Neuronal stem cell (in vitro differentiated cells): Measurements from ENCODE around the gene SMPD4.
"Not testable (repeated sequence)": the region's sequence is repeated elsewhere in the genome, so short reads cannot be mapped to it uniquely, and the experiment has no call there.

Experiments used
- DNase-seq: peaks from one replicate; pipeline ENCODE4 v3.0.0-alpha.2; 2013; ENCODE audit warnings: low spot score
- H2AFZ ChIP-seq: one replicate; pipeline ENCODE4 v1.6.1; 2013; ENCODE audit warnings: mild to moderate bottlenecking, low read length, inconsistent platforms
- H2AK5ac ChIP-seq: 2 replicates; pipeline ENCODE4 v1.6.1; 2013; ENCODE audit warnings: low read depth, mild to moderate bottlenecking, inconsistent platforms, low read length, moderate library complexity, mixed read lengths
- H2BK120ac ChIP-seq: 2 replicates; pipeline ENCODE4 v1.6.1; 2013; ENCODE audit warnings: low read depth, mild to moderate bottlenecking, inconsistent platforms, low read length, moderate library complexity, mixed read lengths
- H2BK12ac ChIP-seq: one replicate; pipeline ENCODE4 v1.6.1; 2013; ENCODE audit warnings: low read length, inconsistent platforms
- H2BK15ac ChIP-seq: 2 replicates; pipeline ENCODE4 v1.6.1; 2013; ENCODE audit warnings: mild to moderate bottlenecking, low read length, inconsistent platforms, mixed read lengths
- H2BK5ac ChIP-seq: one replicate; pipeline ENCODE4 v1.6.1; 2013; ENCODE audit warnings: inconsistent platforms, mild to moderate bottlenecking, low read length, moderate library complexity
- H3K14ac ChIP-seq: one replicate; pipeline ENCODE4 v1.6.1; 2013; ENCODE audit warnings: low read length, inconsistent platforms
- H3K18ac ChIP-seq: 2 replicates; pipeline ENCODE4 v1.6.1; 2013; ENCODE audit warnings: low read length, inconsistent platforms
- H3K23ac ChIP-seq: 2 replicates; pipeline ENCODE4 v1.6.1; 2013; ENCODE audit warnings: low read depth, mild to moderate bottlenecking, mixed read lengths, low read length, inconsistent platforms; ENCODE audit not compliant: poor library complexity
- H3K27ac ChIP-seq: replicated peaks from 3 replicates; pipeline ENCODE4 v1.5.1; 2013; ENCODE audit warnings: low read length, inconsistent platforms
- H3K27me3 ChIP-seq, 3 experiments: 2 replicates each; pipeline ENCODE4 v1.6.1; 2013; ENCODE audit warnings: low read length in 3 of 3, mild to moderate bottlenecking in 2 of 3, inconsistent platforms in 1 of 3, low read depth in 1 of 3, mixed read lengths in 1 of 3, moderate library complexity in 1 of 3; ENCODE audit not compliant: control insufficient read depth in 3 of 3, insufficient read depth in 3 of 3
- H3K36me3 ChIP-seq, 2 donors: replicated peaks in 1 of 2; 2 replicates each; pipeline ENCODE4 v1.6.1; 2013; ENCODE audit warnings: low read length in 2 of 2; ENCODE audit not compliant: control insufficient read depth in 2 of 2, insufficient read depth in 2 of 2
- H3K4ac ChIP-seq: 2 replicates; pipeline ENCODE4 v1.6.1; 2013; ENCODE audit warnings: inconsistent platforms, mild to moderate bottlenecking, low read length, moderate library complexity
- H3K4me1 ChIP-seq, 2 donors: 1 replicate in 1 of 2; 2 replicates in 1 of 2; pipeline ENCODE4 v1.6.1; 2013; ENCODE audit warnings: low read length in 2 of 2, low read depth in 1 of 2; ENCODE audit not compliant: control insufficient read depth in 2 of 2, insufficient read depth in 1 of 2
- H3K4me2 ChIP-seq: one replicate; pipeline ENCODE4 v1.6.1; 2013; ENCODE audit warnings: mild to moderate bottlenecking, low read length, inconsistent platforms; ENCODE audit not compliant: insufficient read depth, poor library complexity, severe bottlenecking
- H3K4me3 ChIP-seq, 2 donors: 2 replicates each; pipeline ENCODE4 v1.5.1; 2013; ENCODE audit warnings: low read length in 2 of 2, mild to moderate bottlenecking in 2 of 2, inconsistent platforms in 1 of 2, moderate library complexity in 1 of 2
- H3K79me1 ChIP-seq: one replicate; pipeline ENCODE4 v1.6.1; 2013; ENCODE audit warnings: low read depth, mild to moderate bottlenecking, inconsistent platforms, low read length, moderate library complexity
- H3K9ac ChIP-seq: one replicate; pipeline ENCODE4 v1.6.1; 2013; ENCODE audit warnings: mild to moderate bottlenecking, low read depth, low read length, inconsistent platforms; ENCODE audit not compliant: poor library complexity
- H3K9me3 ChIP-seq, 2 donors: replicated peaks in 1 of 2; 2 replicates each; pipeline versions ENCODE3 to v1.6.1; 2013; ENCODE audit warnings: low read length in 2 of 2, mild to moderate bottlenecking in 2 of 2, inconsistent platforms in 1 of 2, low read depth in 1 of 2, mixed read lengths in 1 of 2, moderate library complexity in 1 of 2; ENCODE audit not compliant: control insufficient read depth in 2 of 2, insufficient read depth in 1 of 2
- H4K8ac ChIP-seq: one replicate; pipeline ENCODE4 v1.6.1; 2013; ENCODE audit warnings: low read depth, mild to moderate bottlenecking, inconsistent platforms, low read length, moderate library complexity
- H4K91ac ChIP-seq: one replicate; pipeline ENCODE4 v1.6.1; 2013; ENCODE audit warnings: low read length, low read depth, mild to moderate bottlenecking, inconsistent platforms; ENCODE audit not compliant: poor library complexity
- WGBS, 2 donors: extraction: QIAGEN DNeasy Blood & Tissue Kit; methylation state at CpG; one replicate each; pipeline ENCODE4 v1.1.7; 2013; ENCODE audit warnings: missing lambda C conversion rate in 2 of 2, mixed read lengths in 1 of 2; ENCODE audit not compliant: insufficient read length in 2 of 2, insufficient replicate concordance in 1 of 2; ENCODE audit errors: extremely low coverage in 2 of 2; 5-methylcytosine and 5-hydroxymethylcytosine counted together

The SMPD4 gene

DNA sequence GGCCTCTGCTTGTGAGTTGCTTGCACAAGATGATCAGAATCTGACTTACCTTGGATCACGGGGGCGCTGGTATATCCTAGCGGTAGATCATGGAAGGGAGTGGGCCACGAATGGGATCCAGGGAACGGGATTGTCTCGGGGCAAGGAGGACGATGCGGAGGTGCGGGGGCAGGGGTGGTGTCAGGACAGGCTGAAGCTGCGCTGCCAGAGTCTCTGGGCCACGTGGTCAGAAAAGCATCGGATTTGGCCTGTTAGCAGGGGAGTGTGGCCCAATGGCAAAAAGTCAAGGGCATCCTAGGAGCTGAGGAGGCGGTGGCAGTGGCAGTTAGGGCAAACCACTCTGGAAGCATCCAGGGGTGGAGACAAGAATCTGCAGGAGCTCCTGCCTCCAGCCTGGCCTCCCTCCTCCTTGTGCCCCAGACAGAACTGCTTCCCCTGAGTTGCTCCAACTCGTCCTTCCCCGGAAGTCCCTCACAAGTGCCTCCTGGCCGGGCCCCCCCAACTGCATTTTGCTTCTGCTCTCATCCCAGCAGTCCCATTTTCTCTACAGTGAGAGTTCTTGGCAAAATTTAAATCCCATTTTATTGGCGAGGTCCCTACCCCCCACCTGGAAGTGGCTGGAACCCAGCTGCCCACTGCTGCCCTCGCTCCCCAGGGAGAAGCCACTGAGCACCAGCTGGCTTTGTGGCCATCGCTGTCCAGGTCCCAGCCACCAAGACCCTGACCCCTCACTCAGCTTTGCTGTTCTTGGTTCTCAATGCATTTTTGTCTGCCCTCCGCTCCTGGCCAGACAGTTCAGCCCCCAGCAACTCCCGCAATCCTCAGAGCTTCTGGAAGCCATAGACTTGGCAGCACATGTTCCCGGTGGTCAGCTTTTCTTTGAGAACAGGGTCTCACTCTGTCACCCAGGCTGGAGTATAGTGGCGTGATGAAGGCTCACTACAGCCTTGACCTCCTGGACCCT lies 30.9 kb downstream of the SMPD4 start:
- Histone ChIP-seq H3K79me1 (peaks cover 2% of the 10 kb centered on the region), H4K91ac (no peak overlapping the region), H4K8ac (no peak overlapping the region), H3K9ac (no peak overlapping the region), H2BK12ac (no peak overlapping the region), H3K27ac (no peak overlapping the region), H3K36me3 (peaks cover 10 to 38% of the 10 kb centered on the region in 2 donors), H3K18ac (no peak overlapping the region), H2AK5ac (no peak overlapping the region), H2BK5ac (no peak overlapping the region), H2BK120ac (no peak overlapping the region), H3K4ac (no peak overlapping the region), H3K14ac (no peak overlapping the region), H3K9me3 (no peaks in the 10 kb centered on the region), H3K4me3 (no peak overlapping the region), H2AFZ (no peak overlapping the region), H3K23ac (no peak overlapping the region), H3K4me2 (no peak overlapping the region), H2BK15ac (no peak overlapping the region), H3K4me1 (no peaks in the 10 kb centered on the region), H3K27me3 (no peaks in the 10 kb centered on the region)
- DNase-seq = no peak
- no CpG with 5 or more reads among the region's 23 CpGs for WGBS, 2 donors

DNA sequence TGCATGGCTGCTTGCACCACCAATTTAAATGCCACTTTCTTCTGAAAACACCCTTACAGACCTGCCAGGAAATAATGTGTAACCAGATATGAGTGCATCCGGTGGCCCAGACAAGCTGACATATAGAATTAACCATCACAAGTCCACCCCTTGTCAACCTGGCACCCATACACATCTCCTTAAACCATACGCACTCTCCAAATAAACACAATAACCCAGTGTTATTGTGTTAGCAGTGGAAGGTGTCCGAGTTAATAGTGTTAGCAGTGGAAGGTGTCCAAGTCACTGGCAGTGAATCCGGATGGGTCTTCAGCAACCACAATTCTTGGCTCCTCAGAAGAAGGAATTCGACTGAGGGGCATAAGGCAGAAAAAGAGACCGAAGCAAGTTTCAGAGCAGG lies 32.9 kb downstream of the SMPD4 start:
- H3K36me3 ChIP-seq = peaks cover 10 to 22% of the 10 kb centered on the region in 2 donors
- not testable (repeated sequence) for H4K91ac ChIP-seq, H2BK120ac ChIP-seq, H3K79me1 ChIP-seq, DNase-seq, H3K4me2 ChIP-seq, H3K27me3 ChIP-seq, H3K4ac ChIP-seq, H3K9me3 ChIP-seq, H2AFZ ChIP-seq, H4K8ac ChIP-seq, H3K27ac ChIP-seq, H3K14ac ChIP-seq, H2BK5ac ChIP-seq, H3K4me3 ChIP-seq, H3K23ac ChIP-seq, H2BK15ac ChIP-seq, H3K9ac ChIP-seq, H3K4me1 ChIP-seq, H3K18ac ChIP-seq, H2BK12ac ChIP-seq, H2AK5ac ChIP-seq
- no CpG with 5 or more reads among the region's 6 CpGs for WGBS, 2 donors

DNA sequence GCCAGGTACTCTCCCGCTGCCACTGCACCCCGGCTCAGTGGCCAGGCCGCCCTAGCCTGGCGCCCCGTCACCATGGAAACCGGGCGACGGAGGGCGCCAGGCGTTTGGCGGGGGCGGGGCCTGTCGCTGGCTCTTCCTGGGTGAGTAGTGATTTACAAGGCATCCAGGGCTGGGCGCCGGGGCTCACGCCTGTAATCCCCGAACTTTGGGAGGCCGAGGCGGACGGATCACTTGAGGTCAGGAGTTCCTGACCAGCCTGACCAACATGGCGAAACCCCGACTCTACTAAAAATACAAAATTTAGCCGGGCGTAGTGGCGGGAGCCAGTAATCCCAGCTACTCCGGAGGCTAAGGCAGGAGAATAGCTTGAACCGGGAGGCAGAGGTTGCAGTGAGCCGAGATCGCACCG lies 36.4 kb downstream of the SMPD4 start, which contains the start of gene CCDC74B:
Gene CCDC74B, minus strand, starts transcription at position 107 of the 409 bp plus-strand sequence. CDS start 116 bp downstream, outside the sequence.
- not testable (repeated sequence) for H4K8ac ChIP-seq, H2BK120ac ChIP-seq, H3K4me1 ChIP-seq, H3K27ac ChIP-seq, H3K23ac ChIP-seq, H3K9ac ChIP-seq, H3K79me1 ChIP-seq, H3K9me3 ChIP-seq, H2AK5ac ChIP-seq, H3K27me3 ChIP-seq, H2BK12ac ChIP-seq, H3K4ac ChIP-seq, H3K36me3 ChIP-seq, H4K91ac ChIP-seq, H3K14ac ChIP-seq, H2BK5ac ChIP-seq, H3K18ac ChIP-seq, H2BK15ac ChIP-seq
- H2AFZ ChIP-seq = peak within 1 kb of the TSS; percentile 89
- no CpG with 5 or more reads among the region's 30 CpGs for WGBS, 2 donors
- peak within 1 kb of the TSS; percentile 37 for H3K4me2 ChIP-seq
- DNase-seq = peak; percentile 44
- H3K4me3 ChIP-seq = peak within 1 kb of the TSS; percentile 33 to 73

DNA sequence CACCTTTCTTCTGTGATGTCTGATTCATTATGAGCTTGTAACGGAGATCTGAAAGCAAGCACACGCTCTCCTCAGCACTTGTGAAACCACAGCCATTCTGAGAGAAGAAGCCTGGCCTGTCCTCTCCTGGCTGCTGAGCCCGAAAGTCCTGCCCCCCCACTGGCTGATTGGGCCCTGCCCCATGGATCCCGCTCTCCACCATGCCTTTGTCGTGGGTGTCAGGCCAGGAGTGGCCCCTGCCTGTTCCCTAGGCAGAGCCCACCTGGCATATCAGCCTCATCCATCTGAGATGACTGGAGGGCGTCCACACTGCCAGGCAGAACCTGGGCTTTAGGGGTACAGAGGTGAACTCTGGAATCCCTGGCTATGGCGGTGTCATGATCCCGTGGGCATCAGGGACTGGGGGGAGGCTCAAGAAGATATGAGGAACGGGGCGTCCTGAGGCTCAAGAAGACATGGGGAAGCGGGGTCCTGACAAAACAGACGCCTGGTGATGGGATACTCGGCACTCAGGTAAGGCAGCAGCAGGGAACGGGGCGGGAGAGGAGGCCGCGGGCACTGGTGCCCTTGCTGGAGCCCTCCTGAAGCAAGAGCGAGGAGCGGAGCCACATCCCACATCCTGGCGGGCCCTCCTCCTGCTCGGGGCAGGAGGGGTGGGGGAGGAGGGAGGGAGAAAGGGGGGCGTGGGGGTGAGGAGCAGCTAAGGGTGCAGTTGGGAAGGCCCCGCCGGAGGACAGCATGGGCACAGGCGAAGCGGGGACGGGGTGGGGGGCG lies 37.9 kb downstream of the SMPD4 start:
- H3K4me2 ChIP-seq, H3K79me1 ChIP-seq, H3K27me3 ChIP-seq, H3K36me3 ChIP-seq, H2BK12ac ChIP-seq, H3K18ac ChIP-seq, H3K4ac ChIP-seq, DNase-seq, H3K9me3 ChIP-seq, H3K23ac ChIP-seq, H2AFZ ChIP-seq, H4K91ac ChIP-seq, H3K4me3 ChIP-seq, H2BK15ac ChIP-seq, H3K27ac ChIP-seq, H3K14ac ChIP-seq, H2BK120ac ChIP-seq, H3K4me1 ChIP-seq: not testable (repeated sequence)
- Histone ChIP-seq H2BK5ac (peak overlapping the region; percentile 22), H3K9ac (peak overlapping the region; percentile 2), H2AK5ac (peak overlapping the region; percentile 53), H4K8ac (peak overlapping the region; percentile 52)
- WGBS, 2 donors = no CpG with 5 or more reads among the region's 28 CpGs
